ENCODE data around the gene MRPS11.
A peak's percentile ranks its signal among the peaks of the same experiment; 100 is the strongest.
"Not testable (repeated sequence)": the region's sequence is repeated elsewhere in the genome, so short reads cannot be mapped to it uniquely, and the experiment has no call there.

The MRPS11 gene

DNA sequence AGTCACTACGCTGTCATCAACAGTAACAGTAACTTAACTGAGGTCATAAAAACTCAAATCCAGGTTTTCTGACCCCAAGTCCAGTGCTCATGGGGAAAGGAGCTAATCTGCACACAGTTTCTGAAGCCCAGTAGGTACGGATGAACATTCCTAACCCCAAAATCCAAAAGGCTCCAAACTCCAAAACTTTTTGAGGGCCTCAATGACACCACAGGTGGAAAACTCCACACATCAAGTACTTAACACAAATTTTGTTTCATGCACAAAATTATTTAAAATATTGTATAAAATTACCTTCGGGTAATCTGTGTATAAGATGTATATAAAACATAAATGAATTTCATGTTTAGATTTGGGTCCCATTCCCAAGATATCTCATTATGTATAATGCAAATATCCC, 10.8 kb upstream of the MRPS11 start:
- no peak overlapping the region for H3K4me3 ChIP-seq (IDR thresholded peaks at IDR 0.05; ENCODE audit: insufficient read depth, low read depth, low read length)
- no peak overlapping the region for H3K27ac ChIP-seq
- TF ChIP-seq, protein P1, sequence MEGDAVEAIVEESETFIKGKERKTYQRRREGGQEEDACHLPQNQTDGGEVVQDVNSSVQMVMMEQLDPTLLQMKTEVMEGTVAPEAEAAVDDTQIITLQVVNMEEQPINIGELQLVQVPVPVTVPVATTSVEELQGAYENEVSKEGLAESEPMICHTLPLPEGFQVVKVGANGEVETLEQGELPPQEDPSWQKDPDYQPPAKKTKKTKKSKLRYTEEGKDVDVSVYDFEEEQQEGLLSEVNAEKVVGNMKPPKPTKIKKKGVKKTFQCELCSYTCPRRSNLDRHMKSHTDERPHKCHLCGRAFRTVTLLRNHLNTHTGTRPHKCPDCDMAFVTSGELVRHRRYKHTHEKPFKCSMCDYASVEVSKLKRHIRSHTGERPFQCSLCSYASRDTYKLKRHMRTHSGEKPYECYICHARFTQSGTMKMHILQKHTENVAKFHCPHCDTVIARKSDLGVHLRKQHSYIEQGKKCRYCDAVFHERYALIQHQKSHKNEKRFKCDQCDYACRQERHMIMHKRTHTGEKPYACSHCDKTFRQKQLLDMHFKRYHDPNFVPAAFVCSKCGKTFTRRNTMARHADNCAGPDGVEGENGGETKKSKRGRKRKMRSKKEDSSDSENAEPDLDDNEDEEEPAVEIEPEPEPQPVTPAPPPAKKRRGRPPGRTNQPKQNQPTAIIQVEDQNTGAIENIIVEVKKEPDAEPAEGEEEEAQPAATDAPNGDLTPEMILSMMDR (conservative IDR thresholded peaks at IDR 0.05; ENCODE audit: low read depth, low read length), result no peak
- no peak overlapping the region for H3K9ac ChIP-seq
- H3K27me3 ChIP-seq (ENCODE audit: insufficient read depth, low read depth), result no peaks in the 10 kb centered on the region
- H4K20me1 ChIP-seq (ENCODE audit: insufficient read depth), result no peaks in the 10 kb centered on the region
- H3K36me3 ChIP-seq (ENCODE audit: insufficient read depth), result no peaks in the 10 kb centered on the region
- H3K4me2 ChIP-seq, result no peak overlapping the region
- no peaks in the 10 kb centered on the region for H3K79me2 ChIP-seq (ENCODE audit: insufficient read depth, low read depth)
- peaks cover 9% of the 10 kb centered on the region for H3K4me1 ChIP-seq (ENCODE audit: low read depth, poor library complexity, severe bottlenecking)
- no peak overlapping the region for H2AFZ ChIP-seq (ENCODE audit: low read depth)

DNA sequence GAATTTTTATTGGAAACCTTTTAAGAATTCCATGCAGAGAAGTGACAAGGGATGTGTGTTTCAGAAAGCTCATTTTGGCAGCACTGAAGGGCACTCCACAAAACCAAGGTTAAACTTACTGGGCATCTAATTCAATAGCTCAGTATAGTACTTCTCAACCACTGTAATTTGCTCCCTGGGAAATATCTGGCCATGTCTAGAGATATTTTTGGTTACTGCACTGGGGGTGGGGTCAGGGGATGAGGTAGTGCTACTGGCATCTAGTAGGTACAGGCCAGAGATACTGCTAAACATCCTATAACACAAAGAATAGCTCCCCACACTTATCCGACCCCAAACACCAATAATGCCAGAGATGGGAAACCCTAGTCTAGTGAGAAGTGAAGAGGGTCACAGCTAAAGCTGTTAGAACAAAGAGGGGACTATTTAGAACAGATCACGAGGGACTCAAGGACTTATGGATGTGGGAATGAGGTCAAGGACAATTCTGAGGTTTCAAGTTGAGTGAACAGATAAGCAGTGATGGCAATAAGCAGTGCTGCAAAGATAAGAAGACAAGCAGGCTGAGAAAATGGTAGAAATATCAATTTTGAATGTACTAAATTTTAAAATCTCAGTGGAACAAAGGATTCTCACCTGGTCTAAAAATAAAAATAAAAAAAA, 3.5 kb upstream of the MRPS11 start:
- peaks cover 20% of the 10 kb centered on the region for H3K4me1 ChIP-seq (ENCODE audit: low read depth, poor library complexity, severe bottlenecking)
- H3K36me3 ChIP-seq (ENCODE audit: insufficient read depth), result no peaks in the 10 kb centered on the region; the same call in 1 of the 2 replicates
- no peak overlapping the region for H3K4me2 ChIP-seq
- no peaks in the 10 kb centered on the region for H3K27me3 ChIP-seq (ENCODE audit: insufficient read depth, low read depth)
- peaks cover 37% of the 10 kb centered on the region; the same call in 1 of the 2 replicates for H3K79me2 ChIP-seq (ENCODE audit: insufficient read depth, low read depth)
- no peak overlapping the region for H3K9ac ChIP-seq
- H2AFZ ChIP-seq (ENCODE audit: low read depth), result no peak overlapping the region
- no peak overlapping the region for H3K27ac ChIP-seq
- H3K4me3 ChIP-seq (IDR thresholded peaks at IDR 0.05; ENCODE audit: insufficient read depth, low read depth, low read length), result no peak overlapping the region
- TF ChIP-seq, protein P1 (conservative IDR thresholded peaks at IDR 0.05; ENCODE audit: low read depth, low read length), result no peak
- H4K20me1 ChIP-seq (ENCODE audit: insufficient read depth), result no peaks in the 10 kb centered on the region

DNA sequence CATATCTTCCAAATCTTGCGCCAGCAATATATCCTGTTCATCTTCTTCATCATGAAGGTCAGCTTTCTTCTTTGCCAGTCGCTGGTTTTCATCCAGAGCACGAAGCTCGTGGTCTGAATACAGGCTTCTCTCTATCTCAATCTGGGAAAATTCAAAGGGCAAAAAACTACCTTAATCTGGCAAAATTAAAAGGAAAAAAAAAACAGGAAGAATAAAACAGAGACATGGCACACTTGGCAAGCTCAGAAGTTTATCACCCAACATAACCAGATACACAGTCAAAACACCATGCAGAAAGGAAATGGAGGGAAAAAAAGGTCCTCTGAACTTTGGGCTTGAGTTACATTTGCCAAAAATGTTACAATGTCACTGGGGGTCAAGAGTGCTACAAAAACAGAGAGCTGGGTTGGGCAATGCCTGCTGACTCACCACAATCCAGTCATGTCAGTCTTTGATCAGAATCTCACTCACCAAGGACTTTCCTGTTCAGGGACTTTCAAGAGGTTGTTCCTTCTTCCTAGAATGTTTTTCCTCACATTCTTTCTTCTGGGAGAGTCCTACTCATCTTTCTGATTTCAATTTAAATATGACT, 1.8 kb upstream of the MRPS11 start:
- Histone ChIP-seq H3K4me2 (peak overlapping the region; percentile 98), H3K4me1 (ENCODE audit: low read depth, poor library complexity, severe bottlenecking) (peaks cover 35% of the 10 kb centered on the region), H4K20me1 (ENCODE audit: insufficient read depth) (no peaks in the 10 kb centered on the region), H3K36me3 (ENCODE audit: insufficient read depth) (no peaks in the 10 kb centered on the region; the same call in 1 of the 2 replicates), H3K79me2 (ENCODE audit: insufficient read depth, low read depth) (peaks cover 45% of the 10 kb centered on the region; the same call in 1 of the 2 replicates), H3K4me3 (IDR thresholded peaks at IDR 0.05; ENCODE audit: insufficient read depth, low read depth, low read length) (no peak overlapping the region), H2AFZ (ENCODE audit: low read depth) (no peak overlapping the region), H3K9ac (no peak overlapping the region), H3K27ac (no peak overlapping the region), H3K27me3 (ENCODE audit: insufficient read depth, low read depth) (no peaks in the 10 kb centered on the region)
- TF ChIP-seq, protein P1 (conservative IDR thresholded peaks at IDR 0.05; ENCODE audit: low read depth, low read length), result no peak

- H3K27ac ChIP-seq, result peak overlapping the region; percentile 61
- TF ChIP-seq, protein P1 (conservative IDR thresholded peaks at IDR 0.05; ENCODE audit: low read depth, low read length), result peak; percentile 50
- H3K79me2 ChIP-seq (ENCODE audit: insufficient read depth, low read depth), result peaks cover 45% of the 10 kb centered on the region; the same call in 1 of the 2 replicates
Measured at GRCh38 chr15:88467935-88468528, 524 bp downstream of the MRPS11 start.

DNA sequence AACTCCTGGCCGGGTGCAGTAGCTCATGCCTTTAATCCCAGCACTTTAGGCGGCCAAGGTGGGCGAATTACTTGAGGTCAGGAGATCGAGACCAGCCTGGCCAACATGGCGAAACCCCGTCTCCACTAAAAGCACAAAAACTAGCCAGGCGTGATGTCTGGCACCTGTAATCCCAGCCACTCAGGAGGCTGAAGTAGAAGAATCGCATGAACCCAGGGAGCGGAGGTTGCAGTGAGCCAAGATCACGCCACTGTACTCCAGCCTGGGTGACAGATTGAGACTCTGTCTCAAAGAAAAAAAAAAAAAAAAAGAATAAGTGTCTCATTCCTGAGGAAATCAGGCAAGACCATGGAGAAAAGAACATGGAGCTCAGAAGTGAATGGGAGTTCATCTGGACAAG, 1.2 kb downstream of the MRPS11 start:
- H3K9ac ChIP-seq; H3K27me3 ChIP-seq (ENCODE audit: insufficient read depth, low read depth); H2AFZ ChIP-seq (ENCODE audit: low read depth); H3K27ac ChIP-seq; H4K20me1 ChIP-seq (ENCODE audit: insufficient read depth); H3K4me3 ChIP-seq (IDR thresholded peaks at IDR 0.05; ENCODE audit: insufficient read depth, low read depth, low read length); H3K36me3 ChIP-seq (ENCODE audit: insufficient read depth): not testable (repeated sequence)
- Histone ChIP-seq H3K4me1 (ENCODE audit: low read depth, poor library complexity, severe bottlenecking) (peaks cover 65% of the 10 kb centered on the region), H3K4me2 (peak overlapping the region; percentile 98), H3K79me2 (ENCODE audit: insufficient read depth, low read depth) (peaks cover 45% of the 10 kb centered on the region; the same call in 1 of the 2 replicates)

More at GRCh38 chr15:88467935-88468528, 524 bp downstream of the MRPS11 start:
- H3K4me3 ChIP-seq (IDR thresholded peaks at IDR 0.05; ENCODE audit: insufficient read depth, low read depth, low read length), result no peak overlapping the region
- no peaks in the 10 kb centered on the region for H3K27me3 ChIP-seq (ENCODE audit: insufficient read depth, low read depth)
- no peaks in the 10 kb centered on the region; the same call in 1 of the 2 replicates for H3K36me3 ChIP-seq (ENCODE audit: insufficient read depth)
- H2AFZ ChIP-seq (ENCODE audit: low read depth), result peak overlapping the region; percentile 73
- H3K4me1 ChIP-seq (ENCODE audit: low read depth, poor library complexity, severe bottlenecking), result peaks cover 58% of the 10 kb centered on the region
- H3K4me2 ChIP-seq, result peak overlapping the region; percentile 98
- H4K20me1 ChIP-seq (ENCODE audit: insufficient read depth), result no peaks in the 10 kb centered on the region
- peak overlapping the region; percentile 79 for H3K9ac ChIP-seq
